Ishikawa (cell line): ENCODE data around the gene ZMYND8.
A peak's percentile ranks its signal among the peaks of the same experiment; 100 is the strongest.

Source experiments
- CEBPB ChIP-seq: IDR thresholded peaks from 2 replicates; pipeline ENCODE4 v1.6.1; 2012
- CREB1 ChIP-seq: IDR thresholded peaks from 2 replicates; pipeline ENCODE4 v1.6.1; 2012; ENCODE audit warnings: low read depth
- EP300 ChIP-seq: IDR thresholded peaks from 2 replicates; pipeline ENCODE4 v1.6.1; 2012; ENCODE audit warnings: borderline replicate concordance
- FOXM1 ChIP-seq: IDR thresholded peaks from 2 replicates; pipeline ENCODE4 v1.6.1; 2012; ENCODE audit warnings: low read depth, borderline replicate concordance
- NFIC ChIP-seq: IDR thresholded peaks from 2 replicates; pipeline ENCODE4 v1.6.1; 2012
- RAD21 ChIP-seq: IDR thresholded peaks from 2 replicates; pipeline ENCODE4 v1.6.1; 2012; ENCODE audit warnings: low read depth
- TAF1 ChIP-seq: IDR thresholded peaks from 2 replicates; pipeline ENCODE4 v1.6.1; 2012; ENCODE audit warnings: low read depth, mild to moderate bottlenecking
- TEAD4 ChIP-seq: IDR thresholded peaks from 2 replicates; pipeline ENCODE4 v1.6.1; 2012
- YY1 ChIP-seq: IDR thresholded peaks from 2 replicates; pipeline ENCODE4 v1.6.1; 2012; ENCODE audit warnings: low read depth
- TF ChIP-seq, protein P1 (sequence below): IDR thresholded peaks from 2 replicates; pipeline ENCODE4 v1.6.1; 2012; ENCODE audit warnings: low read depth, mild to moderate bottlenecking
- TF ChIP-seq, protein P2 (sequence below): IDR thresholded peaks from 2 replicates; pipeline ENCODE4 v1.6.1; 2012
- TF ChIP-seq, protein P3 (sequence below): IDR thresholded peaks from 2 replicates; pipeline ENCODE4 v1.6.1; 2012

DNA sequence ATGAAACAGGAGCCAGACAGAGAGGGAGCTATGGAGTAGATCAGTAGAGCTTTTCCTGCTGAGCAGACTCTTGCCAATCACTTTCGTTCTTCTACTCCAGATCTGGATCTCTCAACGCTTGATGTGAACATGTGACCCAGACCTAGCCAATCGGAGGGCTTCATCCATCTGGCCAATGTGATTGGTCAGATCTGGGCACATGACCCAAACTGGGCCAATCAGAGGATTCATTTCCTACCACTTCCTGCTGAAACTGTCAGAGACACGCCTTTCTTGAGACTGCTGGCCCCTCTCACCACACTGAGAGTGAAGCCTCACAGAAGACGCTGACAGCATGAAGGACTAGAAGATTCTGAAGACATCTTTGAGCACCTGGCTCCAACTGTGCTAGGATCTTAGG lies 44.2 kb upstream of the ZMYND8 start:
- TF ChIP-seq NFIC (no peak), TAF1 (no peak), CEBPB (no peak), CREB1 (no peak), FOXM1 (no peak), YY1 (no peak), EP300 (no peak), RAD21 (no peak), TEAD4 (no peak)
- TF ChIP-seq, protein P1, sequence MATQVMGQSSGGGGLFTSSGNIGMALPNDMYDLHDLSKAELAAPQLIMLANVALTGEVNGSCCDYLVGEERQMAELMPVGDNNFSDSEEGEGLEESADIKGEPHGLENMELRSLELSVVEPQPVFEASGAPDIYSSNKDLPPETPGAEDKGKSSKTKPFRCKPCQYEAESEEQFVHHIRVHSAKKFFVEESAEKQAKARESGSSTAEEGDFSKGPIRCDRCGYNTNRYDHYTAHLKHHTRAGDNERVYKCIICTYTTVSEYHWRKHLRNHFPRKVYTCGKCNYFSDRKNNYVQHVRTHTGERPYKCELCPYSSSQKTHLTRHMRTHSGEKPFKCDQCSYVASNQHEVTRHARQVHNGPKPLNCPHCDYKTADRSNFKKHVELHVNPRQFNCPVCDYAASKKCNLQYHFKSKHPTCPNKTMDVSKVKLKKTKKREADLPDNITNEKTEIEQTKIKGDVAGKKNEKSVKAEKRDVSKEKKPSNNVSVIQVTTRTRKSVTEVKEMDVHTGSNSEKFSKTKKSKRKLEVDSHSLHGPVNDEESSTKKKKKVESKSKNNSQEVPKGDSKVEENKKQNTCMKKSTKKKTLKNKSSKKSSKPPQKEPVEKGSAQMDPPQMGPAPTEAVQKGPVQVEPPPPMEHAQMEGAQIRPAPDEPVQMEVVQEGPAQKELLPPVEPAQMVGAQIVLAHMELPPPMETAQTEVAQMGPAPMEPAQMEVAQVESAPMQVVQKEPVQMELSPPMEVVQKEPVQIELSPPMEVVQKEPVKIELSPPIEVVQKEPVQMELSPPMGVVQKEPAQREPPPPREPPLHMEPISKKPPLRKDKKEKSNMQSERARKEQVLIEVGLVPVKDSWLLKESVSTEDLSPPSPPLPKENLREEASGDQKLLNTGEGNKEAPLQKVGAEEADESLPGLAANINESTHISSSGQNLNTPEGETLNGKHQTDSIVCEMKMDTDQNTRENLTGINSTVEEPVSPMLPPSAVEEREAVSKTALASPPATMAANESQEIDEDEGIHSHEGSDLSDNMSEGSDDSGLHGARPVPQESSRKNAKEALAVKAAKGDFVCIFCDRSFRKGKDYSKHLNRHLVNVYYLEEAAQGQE, result no peak
- TF ChIP-seq, protein P2, sequence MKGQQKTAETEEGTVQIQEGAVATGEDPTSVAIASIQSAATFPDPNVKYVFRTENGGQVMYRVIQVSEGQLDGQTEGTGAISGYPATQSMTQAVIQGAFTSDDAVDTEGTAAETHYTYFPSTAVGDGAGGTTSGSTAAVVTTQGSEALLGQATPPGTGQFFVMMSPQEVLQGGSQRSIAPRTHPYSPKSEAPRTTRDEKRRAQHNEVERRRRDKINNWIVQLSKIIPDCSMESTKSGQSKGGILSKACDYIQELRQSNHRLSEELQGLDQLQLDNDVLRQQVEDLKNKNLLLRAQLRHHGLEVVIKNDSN, result peak; percentile 93
- TF ChIP-seq, protein P3, sequence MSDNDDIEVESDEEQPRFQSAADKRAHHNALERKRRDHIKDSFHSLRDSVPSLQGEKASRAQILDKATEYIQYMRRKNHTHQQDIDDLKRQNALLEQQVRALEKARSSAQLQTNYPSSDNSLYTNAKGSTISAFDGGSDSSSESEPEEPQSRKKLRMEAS, result no peak
